Measurements from ENCODE around the gene TOX2.

DNA sequence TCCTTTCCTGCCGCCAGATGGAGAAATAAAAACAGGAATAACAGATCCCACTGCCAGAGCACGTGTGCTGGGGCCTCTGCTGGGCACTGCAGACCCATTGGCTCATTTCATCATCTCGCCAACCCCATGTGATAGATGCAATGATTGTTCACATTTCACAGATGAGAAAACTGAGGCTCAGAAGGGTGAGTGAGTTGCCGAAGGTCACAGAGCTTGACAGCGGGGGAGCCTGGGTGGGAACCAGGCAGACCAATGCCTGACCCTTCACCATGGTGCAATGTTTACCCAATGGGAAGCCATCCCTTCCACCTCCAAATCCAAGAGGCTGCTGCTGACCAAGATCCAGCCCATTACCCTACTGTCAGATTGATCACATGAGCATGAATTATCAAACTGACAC, 167.2 kb downstream of the TOX2 start:
- TF ChIP-seq CTCF (IDR thresholded peaks at IDR 0.05) = no peak
- TF ChIP-seq, protein P1, sequence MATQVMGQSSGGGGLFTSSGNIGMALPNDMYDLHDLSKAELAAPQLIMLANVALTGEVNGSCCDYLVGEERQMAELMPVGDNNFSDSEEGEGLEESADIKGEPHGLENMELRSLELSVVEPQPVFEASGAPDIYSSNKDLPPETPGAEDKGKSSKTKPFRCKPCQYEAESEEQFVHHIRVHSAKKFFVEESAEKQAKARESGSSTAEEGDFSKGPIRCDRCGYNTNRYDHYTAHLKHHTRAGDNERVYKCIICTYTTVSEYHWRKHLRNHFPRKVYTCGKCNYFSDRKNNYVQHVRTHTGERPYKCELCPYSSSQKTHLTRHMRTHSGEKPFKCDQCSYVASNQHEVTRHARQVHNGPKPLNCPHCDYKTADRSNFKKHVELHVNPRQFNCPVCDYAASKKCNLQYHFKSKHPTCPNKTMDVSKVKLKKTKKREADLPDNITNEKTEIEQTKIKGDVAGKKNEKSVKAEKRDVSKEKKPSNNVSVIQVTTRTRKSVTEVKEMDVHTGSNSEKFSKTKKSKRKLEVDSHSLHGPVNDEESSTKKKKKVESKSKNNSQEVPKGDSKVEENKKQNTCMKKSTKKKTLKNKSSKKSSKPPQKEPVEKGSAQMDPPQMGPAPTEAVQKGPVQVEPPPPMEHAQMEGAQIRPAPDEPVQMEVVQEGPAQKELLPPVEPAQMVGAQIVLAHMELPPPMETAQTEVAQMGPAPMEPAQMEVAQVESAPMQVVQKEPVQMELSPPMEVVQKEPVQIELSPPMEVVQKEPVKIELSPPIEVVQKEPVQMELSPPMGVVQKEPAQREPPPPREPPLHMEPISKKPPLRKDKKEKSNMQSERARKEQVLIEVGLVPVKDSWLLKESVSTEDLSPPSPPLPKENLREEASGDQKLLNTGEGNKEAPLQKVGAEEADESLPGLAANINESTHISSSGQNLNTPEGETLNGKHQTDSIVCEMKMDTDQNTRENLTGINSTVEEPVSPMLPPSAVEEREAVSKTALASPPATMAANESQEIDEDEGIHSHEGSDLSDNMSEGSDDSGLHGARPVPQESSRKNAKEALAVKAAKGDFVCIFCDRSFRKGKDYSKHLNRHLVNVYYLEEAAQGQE (IDR thresholded peaks at IDR 0.05; ENCODE audit: insufficient read depth in 1 of 2, low read depth in 2 of 2, low read length in 1 of 2) = no peak
- no peak for TF ChIP-seq SIN3A (IDR thresholded peaks at IDR 0.05; ENCODE audit: borderline replicate concordance, insufficient read depth, low read depth, low read length)
- no peak for TF ChIP-seq POLR2AphosphoS5 (IDR thresholded peaks at IDR 0.05; ENCODE audit: low read depth, low read length)
- TF ChIP-seq TCF7L2 (IDR thresholded peaks at IDR 0.05; ENCODE audit: low read depth, low read length) = no peak

Data from Panc1 (cell line).